ENCODE results near the gene POLE. TPM values are rescaled to one million over a fixed set of nuclear protein-coding genes. Genes with fewer than 3 reads are reported as not detected.

The POLE gene
- total RNA-seq, 1 experiment from 2014 or later = 147 TPM

GRCh38 chr12:132728502-132728901 lies 41.4 kb upstream of the POLE start:
- peak overlapping the region in 1 of 2 experiments; percentile 14; a peak in 1 of 5 replicates for H3K4me3 Mint-ChIP-seq
- H3K36me3 Mint-ChIP-seq (ENCODE audit: insufficient read depth in 1 of 3, low read depth in 3 of 3) = peaks cover 79 to 95% (median 94%) of the 10 kb centered on the region in 3 experiments

More at GRCh38 chr12:132728502-132728901, 41.4 kb upstream of the POLE start:
- Histone ChIP-seq H3K4ac (ENCODE audit: low read depth, low read length) (no peak overlapping the region), H3K79me1 (ENCODE audit: insufficient read depth, low read depth, low read length, poor library complexity, severe bottlenecking) (no peaks in the 10 kb centered on the region), H3K18ac (ENCODE audit: insufficient read length, low read depth, low read length) (no peak overlapping the region), H3K23me2 (ENCODE audit: insufficient read length, low read depth, low read length, poor library complexity, severe bottlenecking) (no peaks in the 10 kb centered on the region), H3K9me3 (ENCODE audit: control insufficient read depth, low read depth, low read length) (no peaks in the 10 kb centered on the region), H2BK120ac (ENCODE audit: low read depth, low read length, poor library complexity, severe bottlenecking) (no peak overlapping the region), H3K56ac (ENCODE audit: insufficient read length, low read depth, low read length) (no peak overlapping the region), H3K4me1 (ENCODE audit: insufficient read depth, low read length) (no peaks in the 10 kb centered on the region), H4K5ac (ENCODE audit: insufficient read length, low read depth, low read length) (no peak overlapping the region), H3K27me3 (ENCODE audit: insufficient read depth, low read length) (no peaks in the 10 kb centered on the region), H2BK15ac (ENCODE audit: low read depth, low read length) (no peak overlapping the region), H3K4me2 (ENCODE audit: insufficient read depth, insufficient read length, low read length) (no peak overlapping the region), H3K14ac (ENCODE audit: insufficient read depth, low read length) (no peak overlapping the region), H3K23ac (ENCODE audit: insufficient read length, low read depth, low read length) (no peak overlapping the region), H3K9ac (ENCODE audit: extremely low read depth, insufficient read length, low read length) (no peak overlapping the region), H4K8ac (replicated peaks; ENCODE audit: insufficient read length, low read depth, low read length) (no peak overlapping the region), H3T11ph (ENCODE audit: low read length) (no peak overlapping the region), H3K27ac (ENCODE audit: insufficient read length, low read depth, low read length) (no peak overlapping the region), H2AFZ (ENCODE audit: low read length) (no peak overlapping the region), H2BK5ac (ENCODE audit: insufficient read length, low read length) (no peak overlapping the region), H4K20me1 (ENCODE audit: control insufficient read depth, insufficient read depth, insufficient read length) (no peaks in the 10 kb centered on the region), H2BK12ac (ENCODE audit: insufficient read length, low read depth, low read length) (no peak overlapping the region), H4K91ac (ENCODE audit: insufficient read length, low read depth, low read length) (no peak overlapping the region), H2BK20ac (ENCODE audit: low read depth, low read length, poor library complexity, severe bottlenecking) (no peak overlapping the region), H2AK5ac (ENCODE audit: insufficient read length, low read length) (no peak overlapping the region), H3K79me2 (ENCODE audit: insufficient read depth, low read length) (no peaks in the 10 kb centered on the region)
- WGBS (ENCODE audit: extremely low coverage, insufficient read length, low lambda C conversion rate) = no CpG with 5 or more reads among the region's 7 CpGs
- Mint-ChIP-seq H3K9me3 (peaks cover 13 to 16% of the 10 kb centered on the region in 2 experiments), H3K4me1 (no peaks in the 10 kb centered on the region), H3K27me3 (ENCODE audit: low read depth) (no peaks in the 10 kb centered on the region), H3K27ac (peak overlapping the region in 1 of 3 experiments; percentile 91; a peak in 3 of 7 replicates)
- no peak for TF ChIP-seq CTCF (conservative IDR thresholded peaks at IDR 0.05)
- DNase-seq = no peak

Measured in H9 (cell line).